Measurements from ENCODE around the gene TAT.
"Not testable (repeated sequence)": the region's sequence is repeated elsewhere in the genome, so short reads cannot be mapped to it uniquely, and the experiment has no call there.

TAT gene

DNA sequence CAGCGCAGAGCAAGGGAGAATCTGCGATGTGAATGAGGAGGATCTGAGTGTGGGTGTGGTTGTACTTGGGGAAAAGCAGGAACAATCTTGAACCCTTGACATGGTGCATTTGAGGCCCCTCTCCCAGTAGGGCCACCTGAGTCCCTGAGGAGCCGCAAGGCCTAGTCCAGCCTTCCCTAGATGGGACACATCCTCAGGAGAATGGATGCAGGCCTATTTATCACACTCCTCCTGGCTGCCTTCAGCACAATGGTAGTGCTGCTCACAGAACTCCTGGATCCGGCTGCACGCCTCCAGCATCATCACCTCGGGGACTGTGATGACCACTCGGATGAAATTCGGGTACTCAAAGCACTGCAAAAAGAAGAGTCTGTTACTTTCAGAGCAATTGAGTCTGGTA lies 9.0 kb downstream of the TAT start:
- DNase-seq (ENCODE audit: low read depth in 2 of 2): no peak
- TF ChIP-seq, protein P1, sequence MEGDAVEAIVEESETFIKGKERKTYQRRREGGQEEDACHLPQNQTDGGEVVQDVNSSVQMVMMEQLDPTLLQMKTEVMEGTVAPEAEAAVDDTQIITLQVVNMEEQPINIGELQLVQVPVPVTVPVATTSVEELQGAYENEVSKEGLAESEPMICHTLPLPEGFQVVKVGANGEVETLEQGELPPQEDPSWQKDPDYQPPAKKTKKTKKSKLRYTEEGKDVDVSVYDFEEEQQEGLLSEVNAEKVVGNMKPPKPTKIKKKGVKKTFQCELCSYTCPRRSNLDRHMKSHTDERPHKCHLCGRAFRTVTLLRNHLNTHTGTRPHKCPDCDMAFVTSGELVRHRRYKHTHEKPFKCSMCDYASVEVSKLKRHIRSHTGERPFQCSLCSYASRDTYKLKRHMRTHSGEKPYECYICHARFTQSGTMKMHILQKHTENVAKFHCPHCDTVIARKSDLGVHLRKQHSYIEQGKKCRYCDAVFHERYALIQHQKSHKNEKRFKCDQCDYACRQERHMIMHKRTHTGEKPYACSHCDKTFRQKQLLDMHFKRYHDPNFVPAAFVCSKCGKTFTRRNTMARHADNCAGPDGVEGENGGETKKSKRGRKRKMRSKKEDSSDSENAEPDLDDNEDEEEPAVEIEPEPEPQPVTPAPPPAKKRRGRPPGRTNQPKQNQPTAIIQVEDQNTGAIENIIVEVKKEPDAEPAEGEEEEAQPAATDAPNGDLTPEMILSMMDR (IDR thresholded peaks at IDR 0.05; ENCODE audit: low read depth, low read length): no peak

DNA sequence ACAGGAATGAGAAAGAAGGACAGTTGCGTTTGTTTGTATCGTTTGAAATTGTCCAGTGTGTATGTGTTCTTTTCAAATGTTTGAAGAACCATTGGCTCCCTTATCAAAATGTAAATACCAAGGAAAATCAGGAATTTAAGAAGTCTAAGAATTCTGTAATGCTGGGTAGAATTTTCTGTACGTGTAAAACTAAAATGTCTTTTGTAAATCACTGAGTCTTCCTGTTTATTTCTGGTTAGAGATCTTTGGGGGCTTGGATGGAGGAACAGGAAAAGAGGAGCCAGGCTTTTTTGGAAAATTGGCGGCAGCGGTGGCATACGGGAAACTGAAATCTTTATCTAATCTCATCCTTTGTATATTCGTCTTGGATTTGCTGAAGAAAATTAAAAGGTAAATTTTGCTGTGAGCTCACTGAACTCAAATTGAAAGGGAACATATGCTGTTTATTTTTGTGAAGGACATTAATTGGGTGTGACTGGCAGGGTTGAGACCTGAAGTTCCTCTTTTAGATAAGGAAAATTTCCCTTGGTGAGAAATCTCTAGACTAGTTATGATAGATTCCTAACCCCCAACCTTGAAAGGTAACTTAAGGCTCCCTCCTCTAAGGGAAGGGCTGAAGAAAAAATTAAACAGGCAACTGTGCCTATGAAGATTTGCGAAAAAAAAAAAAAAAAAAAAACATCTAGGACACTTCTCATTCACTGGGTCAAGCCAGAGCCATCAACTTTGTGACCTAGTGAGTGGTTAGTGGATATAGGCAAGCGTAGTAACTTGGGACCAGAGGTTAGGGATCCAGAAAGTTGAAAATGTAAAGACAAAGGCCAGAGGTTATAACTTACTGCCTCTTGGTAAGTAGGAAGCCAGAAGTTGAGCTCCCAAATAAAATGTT lies 10.8 kb downstream of the TAT start:
- TF ChIP-seq, protein P1 (IDR thresholded peaks at IDR 0.05; ENCODE audit: low read depth, low read length): no peak
- DNase-seq (ENCODE audit: low read depth in 2 of 2): no peak
- no peak overlapping the region for H3K4me3 ChIP-seq (replicated peaks in 1 of 2; ENCODE audit: low read depth in 2 of 2, low read length in 2 of 2)

More for the DNA sequence above, 9.0 kb downstream of the TAT start:
- H3K4me3 ChIP-seq (replicated peaks in 1 of 2; ENCODE audit: low read depth in 2 of 2, low read length in 2 of 2): no peak overlapping the region

DNA sequence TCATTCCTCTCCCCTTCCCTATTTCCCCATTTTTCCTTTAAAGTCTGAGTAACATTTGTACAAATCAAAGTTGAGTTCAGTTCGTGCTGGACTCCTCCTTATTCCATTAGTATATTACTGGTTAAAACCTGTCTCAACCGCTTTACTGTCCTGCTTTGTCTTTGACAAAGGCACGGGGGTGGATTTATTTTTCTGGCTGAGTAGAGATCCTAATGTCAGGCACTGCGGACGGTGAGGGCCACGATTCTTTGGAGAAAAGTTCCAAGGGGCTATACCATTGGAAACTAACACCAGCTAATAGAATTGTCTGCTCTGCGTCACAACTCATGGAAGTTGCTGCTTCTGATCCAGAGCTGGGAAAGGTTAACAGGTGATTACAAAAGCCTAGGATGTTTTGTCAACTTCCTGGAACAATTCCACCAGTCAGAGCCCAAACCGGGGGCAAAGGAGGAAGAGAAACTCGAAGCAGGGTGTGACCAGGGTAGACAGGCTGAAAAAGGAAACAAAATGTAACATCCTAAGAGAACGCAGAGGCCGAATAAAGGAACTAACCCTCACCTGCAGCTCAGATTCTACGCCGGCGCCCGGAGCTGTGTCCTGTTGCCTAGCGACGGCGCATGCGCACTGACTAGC lies 12.4 kb downstream of the TAT start:
- peak overlapping the region; percentile 67 to 68 for H3K4me3 ChIP-seq (replicated peaks in 1 of 2; ENCODE audit: low read depth in 2 of 2, low read length in 2 of 2)
- DNase-seq (ENCODE audit: low read depth in 2 of 2): peak; percentile 3 to 82
- TF ChIP-seq, protein P1 (IDR thresholded peaks at IDR 0.05; ENCODE audit: low read depth, low read length): no peak

DNA sequence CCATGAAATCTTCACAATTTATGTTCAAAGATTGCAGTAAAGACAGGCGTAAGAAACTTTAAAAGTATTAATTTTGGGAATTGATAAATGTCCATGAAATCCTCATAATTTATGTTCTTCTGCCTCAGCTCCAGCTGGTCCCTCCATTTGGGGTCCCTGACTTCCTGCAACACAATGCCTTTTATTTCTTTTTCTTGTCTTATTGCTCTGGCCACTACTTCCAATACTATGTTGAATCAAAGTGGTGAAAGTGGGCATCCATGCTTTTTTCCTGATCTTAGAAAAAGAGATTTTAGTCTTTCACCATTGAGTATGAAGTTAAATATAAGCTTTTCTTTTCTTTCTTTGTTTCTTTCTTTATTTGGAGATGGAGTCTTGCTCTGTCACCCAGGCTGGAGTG lies 14.3 kb downstream of the TAT start:
- TF ChIP-seq, protein P1 (IDR thresholded peaks at IDR 0.05; ENCODE audit: low read depth, low read length): no peak
- H3K4me3 ChIP-seq (replicated peaks in 1 of 2; ENCODE audit: low read depth in 2 of 2, low read length in 2 of 2): no peak overlapping the region
- DNase-seq (ENCODE audit: low read depth in 2 of 2): no peak

GRCh38 chr16:71561886-71562285 lies 15.0 kb downstream of the TAT start:
- DNase-seq (ENCODE audit: low read depth in 2 of 2); H3K4me3 ChIP-seq (replicated peaks in 1 of 2; ENCODE audit: low read depth in 2 of 2, low read length in 2 of 2): not testable (repeated sequence)

DNA sequence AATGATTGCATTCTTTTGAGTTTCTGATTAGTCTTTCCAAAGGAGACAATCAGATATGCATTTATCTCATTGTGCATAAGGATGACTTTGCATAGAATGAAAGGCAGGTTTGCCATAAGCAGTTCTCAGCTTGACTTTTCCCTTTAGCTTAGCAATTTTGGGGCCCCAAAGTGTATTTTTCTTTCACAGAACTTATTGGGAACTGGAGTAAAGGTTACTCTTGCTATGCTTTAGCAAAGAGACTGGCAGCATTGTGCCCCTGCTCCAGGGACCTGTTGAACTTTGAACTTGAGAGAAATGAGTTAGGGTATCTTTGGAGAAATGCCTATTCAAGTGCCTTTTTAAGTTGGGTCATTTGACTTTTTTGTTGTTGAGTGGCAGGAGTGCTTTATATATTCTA lies 17.0 kb downstream of the TAT start:
- DNase-seq (ENCODE audit: low read depth in 2 of 2): no peak
- H3K4me3 ChIP-seq (replicated peaks in 1 of 2; ENCODE audit: low read depth in 2 of 2, low read length in 2 of 2): no peak overlapping the region
- TF ChIP-seq, protein P1 (IDR thresholded peaks at IDR 0.05; ENCODE audit: low read depth, low read length): no peak

GRCh38 chr16:71557954-71558582 lies 18.8 kb downstream of the TAT start:
- no peak overlapping the region for H3K4me3 ChIP-seq (replicated peaks in 1 of 2; ENCODE audit: low read depth in 2 of 2, low read length in 2 of 2)
- TF ChIP-seq, protein P1 (IDR thresholded peaks at IDR 0.05; ENCODE audit: low read depth, low read length): no peak
- DNase-seq (ENCODE audit: low read depth in 2 of 2): no peak
